Ovary (tissue), 9 donors: Measurements from ENCODE around the gene ZNF423. TPM values are rescaled to one million over a fixed set of nuclear protein-coding genes. Genes with fewer than 3 reads are reported as not detected.

Source experiments
- DNase-seq, 5 donors: peaks; one replicate each; pipeline ENCODE4 v3.0.0-alpha.2; 2019 to 2020
- H3K27ac ChIP-seq, 2 donors: fragments of 200-600 bp; one replicate each; pipeline versions ENCODE4 v1.5.1 to v1.8.0; 2019 to 2022
- H3K27me3 ChIP-seq: fragments of 200-600 bp; one replicate; pipeline ENCODE4 v1.8.0; 2022
- H3K36me3 ChIP-seq: fragments of 200-600 bp; sonication (generic); one replicate; pipeline ENCODE4 v1.5.1; 2019
- H3K4me1 ChIP-seq: one replicate; pipeline ENCODE4 v1.8.1; 2013; ENCODE audit warnings: mild to moderate bottlenecking, moderate library complexity; ENCODE audit not compliant: insufficient read depth
- H3K4me3 ChIP-seq: fragments of 200-600 bp; sonication (generic); one replicate; pipeline ENCODE4 v1.5.1; 2017
- H3K9me3 ChIP-seq, 2 donors: fragments of 200-600 bp in 1 of 2; sonication (generic) in 1 of 2; one replicate each; pipeline versions ENCODE4 v1.5.1 to v1.8.1; 2013 to 2019; ENCODE audit warnings: mild to moderate bottlenecking in 1 of 2, moderate library complexity in 1 of 2
- EP300 ChIP-seq: sonication (generic); formaldehyde crosslinking; IDR thresholded peaks from one replicate; pipeline ENCODE4 v1.6.1; 2017; ENCODE audit warnings: antibody characterized with exemption
- POLR2A ChIP-seq: fragments of 450-650 bp; IDR thresholded peaks from one replicate; pipeline ENCODE4 v1.6.1; 2017; ENCODE audit warnings: antibody characterized with exemption, mild to moderate bottlenecking, moderate library complexity
- WGBS, 3 donors: extraction: QIAGEN DNeasy Blood & Tissue Kit in 1 of 3; methylation state at CpG; one replicate each; pipeline versions ENCODE4 v1.1.5 to v1.1.7; 2013 to 2017; 5-methylcytosine and 5-hydroxymethylcytosine counted together
- intact Hi-C, 4 donors: fragments of 100-400 bp; cut with DNase I; formaldehyde crosslinking; loops; one replicate each; pipeline versions ENCODE4 v1.11.0 to v1.15.1; 2022 to 2023
- polyA plus RNA-seq, 2 donors: library from polyadenylated mRNA; stranded (reverse); fragments of 200-250 nt in 1 of 2; fragments of 350-450 nt in 1 of 2; fragmentation: Illumina TruSeq in 1 of 2; extraction: RNeasy Lipid Tissue Mini Kit (QIAGEN cat#74804) in 1 of 2; gene quantifications; one replicate each; pipeline ENCODE4 v1.2.3, GENCODE V29; 2013 to 2014
- total RNA-seq, 7 donors: library from RNA; depleted of rRNA in 2 of 7; stranded (reverse); fragments of >200 nt in 2 of 7; fragmentation: NEBNext Ultra II Directional in 3 of 7; extraction: Animal tissue kit (Norgen Biotek cat#: 25700) in 3 of 7; gene quantifications; one replicate each; pipeline versions ENCODE4 v1.1.0 to v1.2.4, GENCODE V29; 2016 to 2023
- TF ChIP-seq, protein P1 (sequence below), 3 donors: fragments of 450-650 bp in 2 of 3; fragments of 200-600 bp in 1 of 3; IDR thresholded peaks; one replicate each; pipeline versions ENCODE4 v1.5.1 to v1.8.0; 2016 to 2022; ENCODE audit warnings: antibody characterized with exemption in 3 of 3, mild to moderate bottlenecking in 1 of 3
- donor health status: DM: no; HTN: no; CAD: no; lungs with moderate emphysema.
- donor health status: DM: no; HTN: no; CAD: no.
- donor health status: Bipolar disorder and iron deficiency.
- donor health status: DM: yes; HTN: yes; CAD: no.
- donor health status: DM: no; HTN: no; CAD: no.
- donor health status: DM: yes; HTN: yes; CAD: no.

The ZNF423 gene
- total and polyA plus RNA-seq, 9 donors: 3.3 to 40.3 (median 12.4) TPM

DNA sequence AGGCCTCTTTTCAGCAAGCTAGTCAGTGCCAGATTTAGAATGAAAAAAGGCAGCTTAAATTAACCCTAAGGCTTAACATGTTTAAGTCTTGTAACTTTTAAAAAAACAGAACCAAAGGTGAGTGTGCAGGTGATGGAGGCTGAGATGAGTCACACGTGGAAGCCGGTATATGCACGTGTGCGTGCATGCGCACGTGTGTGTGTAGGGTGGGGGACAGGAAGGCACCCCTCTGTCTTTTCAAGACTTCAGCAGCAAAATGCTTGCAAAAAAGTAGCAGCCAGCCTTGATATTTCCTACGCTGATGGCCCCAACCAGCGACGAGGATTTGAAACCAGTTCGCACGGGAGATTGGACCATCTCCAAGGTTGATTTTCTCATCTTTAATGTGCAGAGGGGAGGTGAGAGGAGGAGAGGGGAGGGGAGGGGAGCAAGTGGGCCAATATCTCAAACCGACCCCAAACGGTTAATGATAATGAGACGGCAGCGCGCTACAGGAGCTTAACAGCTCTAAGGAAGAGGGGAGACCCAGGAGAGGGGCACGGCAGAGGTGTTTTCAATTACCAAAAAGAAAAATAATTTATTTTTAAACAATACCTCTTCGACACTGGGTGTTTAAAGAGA is 154.7 kb downstream of the ZNF423 start:
- no peaks in the 10 kb centered on the region for H3K36me3 ChIP-seq
- no peaks in the 10 kb centered on the region for H3K27me3 ChIP-seq
- peak in 3 of 5 donors; percentile 22 to 47 (median 42) for DNase-seq
- intact Hi-C loops: loop anchor here in 2 of 4 donors (5.0 kb wide), 2 partner anchors 51 to 156 kb away; partner anchors contain the start of gene ZNF423 (in 1 of the 2)
- peak overlapping the region; percentile 35 to 90 for H3K27ac ChIP-seq
- no peak for TF ChIP-seq EP300
- TF ChIP-seq POLR2A: no peak
- TF ChIP-seq, protein P1, sequence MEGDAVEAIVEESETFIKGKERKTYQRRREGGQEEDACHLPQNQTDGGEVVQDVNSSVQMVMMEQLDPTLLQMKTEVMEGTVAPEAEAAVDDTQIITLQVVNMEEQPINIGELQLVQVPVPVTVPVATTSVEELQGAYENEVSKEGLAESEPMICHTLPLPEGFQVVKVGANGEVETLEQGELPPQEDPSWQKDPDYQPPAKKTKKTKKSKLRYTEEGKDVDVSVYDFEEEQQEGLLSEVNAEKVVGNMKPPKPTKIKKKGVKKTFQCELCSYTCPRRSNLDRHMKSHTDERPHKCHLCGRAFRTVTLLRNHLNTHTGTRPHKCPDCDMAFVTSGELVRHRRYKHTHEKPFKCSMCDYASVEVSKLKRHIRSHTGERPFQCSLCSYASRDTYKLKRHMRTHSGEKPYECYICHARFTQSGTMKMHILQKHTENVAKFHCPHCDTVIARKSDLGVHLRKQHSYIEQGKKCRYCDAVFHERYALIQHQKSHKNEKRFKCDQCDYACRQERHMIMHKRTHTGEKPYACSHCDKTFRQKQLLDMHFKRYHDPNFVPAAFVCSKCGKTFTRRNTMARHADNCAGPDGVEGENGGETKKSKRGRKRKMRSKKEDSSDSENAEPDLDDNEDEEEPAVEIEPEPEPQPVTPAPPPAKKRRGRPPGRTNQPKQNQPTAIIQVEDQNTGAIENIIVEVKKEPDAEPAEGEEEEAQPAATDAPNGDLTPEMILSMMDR (IDR thresholded peaks at IDR 0.05): no peak
- no peaks in the 10 kb centered on the region for H3K9me3 ChIP-seq
- H3K4me1 ChIP-seq: peaks cover 26% of the 10 kb centered on the region
- 8 to 13% (median 11%) methylated on average over 18 of the region's 18 CpGs for WGBS, 3 donors
- no peak overlapping the region for H3K4me3 ChIP-seq

DNA sequence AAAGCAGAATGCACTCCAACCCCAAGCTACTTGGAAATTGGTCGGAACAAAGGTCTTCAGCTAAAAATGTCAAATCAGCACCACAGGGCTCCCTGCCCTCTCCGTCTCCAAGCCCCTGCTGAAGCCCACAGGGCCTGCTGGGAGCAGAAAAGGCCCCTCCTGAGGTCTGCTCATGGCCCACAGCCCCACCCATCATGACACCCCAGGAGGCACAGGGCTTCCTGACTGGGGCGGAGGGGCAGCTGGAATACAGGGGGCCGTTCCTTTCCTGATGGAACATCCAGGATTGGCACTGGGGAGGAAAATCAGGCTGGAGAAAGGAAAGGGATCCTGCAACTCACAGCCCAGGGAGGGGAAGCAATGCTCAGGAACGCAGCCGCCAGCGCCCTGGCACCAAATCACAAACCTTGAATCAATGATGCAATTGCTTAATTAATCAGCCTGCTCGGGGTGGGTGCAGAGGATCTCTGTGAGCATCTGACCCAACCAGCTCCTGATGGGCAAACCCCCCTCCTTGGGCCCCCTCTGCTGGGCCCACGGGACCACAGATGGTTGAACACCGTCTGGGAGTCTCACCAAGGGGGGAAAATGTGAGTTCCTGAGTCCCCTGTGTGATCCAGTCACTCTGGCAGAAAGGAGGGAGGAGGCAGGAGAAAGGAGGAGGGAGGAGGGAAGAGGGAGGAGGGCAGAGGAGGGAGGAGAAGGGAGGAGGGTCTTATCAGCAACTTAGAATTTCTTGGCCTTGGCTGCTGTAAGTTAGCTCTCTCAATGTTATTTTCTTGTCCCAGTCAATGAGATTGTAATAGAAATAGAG is 155.5 kb downstream of the ZNF423 start:
- intact Hi-C loops: loop anchor here in 2 of 4 donors (5.0 kb wide), 2 partner anchors 52 to 157 kb away; partner anchors contain the start of gene ZNF423 (in 1 of the 2)
- Histone ChIP-seq H3K36me3 (no peaks in the 10 kb centered on the region), H3K27me3 (no peaks in the 10 kb centered on the region), H3K27ac (peak overlapping the region in 1 of 2 donors; percentile 90), H3K9me3 (no peaks in the 10 kb centered on the region), H3K4me1 (peaks cover 26% of the 10 kb centered on the region), H3K4me3 (no peak overlapping the region)
- peak; percentile 57 to 78 (median 72) for DNase-seq
- no peak for TF ChIP-seq POLR2A
- TF ChIP-seq EP300: no peak
- TF ChIP-seq, protein P1 (IDR thresholded peaks at IDR 0.05): no peak
- 8 to 9% (median 8%) methylated on average over 10 of the region's 10 CpGs for WGBS, 3 donors

DNA sequence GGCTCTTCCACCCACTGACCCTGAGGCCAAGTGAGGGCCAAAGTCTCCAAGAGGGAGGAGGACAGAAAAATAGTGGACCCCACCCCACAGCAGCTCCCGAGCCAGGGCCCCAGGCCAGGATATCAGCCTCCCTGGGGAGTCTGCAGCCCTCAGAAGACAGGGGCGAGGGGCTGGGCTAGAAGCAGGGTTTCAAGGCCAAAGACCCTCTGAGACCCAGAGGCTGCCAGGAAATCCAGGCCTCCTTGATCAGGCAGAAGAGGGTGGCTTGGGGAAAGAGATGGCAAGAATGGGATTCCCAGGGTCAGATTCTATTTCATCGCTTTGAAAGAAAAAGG is 156.1 kb downstream of the ZNF423 start:
- no peak overlapping the region for H3K4me3 ChIP-seq
- peaks cover 26% of the 10 kb centered on the region for H3K4me1 ChIP-seq
- WGBS, 3 donors: 23 to 35% (median 31%) methylated on average over 3 of the region's 3 CpGs
- TF ChIP-seq, protein P1 (IDR thresholded peaks at IDR 0.05): no peak
- TF ChIP-seq POLR2A: no peak
- no peak for TF ChIP-seq EP300
- H3K27me3 ChIP-seq: no peaks in the 10 kb centered on the region
- H3K27ac ChIP-seq: peak overlapping the region; percentile 63 to 90
- no peaks in the 10 kb centered on the region for H3K36me3 ChIP-seq
- intact Hi-C loops: loop anchor here in 2 of 4 donors (5.0 kb wide), 2 partner anchors 52 to 157 kb away; partner anchors contain the start of gene ZNF423 (in 1 of the 2)
- peak in 4 of 5 donors; percentile 21 to 61 (median 57) for DNase-seq
- H3K9me3 ChIP-seq: no peaks in the 10 kb centered on the region

DNA sequence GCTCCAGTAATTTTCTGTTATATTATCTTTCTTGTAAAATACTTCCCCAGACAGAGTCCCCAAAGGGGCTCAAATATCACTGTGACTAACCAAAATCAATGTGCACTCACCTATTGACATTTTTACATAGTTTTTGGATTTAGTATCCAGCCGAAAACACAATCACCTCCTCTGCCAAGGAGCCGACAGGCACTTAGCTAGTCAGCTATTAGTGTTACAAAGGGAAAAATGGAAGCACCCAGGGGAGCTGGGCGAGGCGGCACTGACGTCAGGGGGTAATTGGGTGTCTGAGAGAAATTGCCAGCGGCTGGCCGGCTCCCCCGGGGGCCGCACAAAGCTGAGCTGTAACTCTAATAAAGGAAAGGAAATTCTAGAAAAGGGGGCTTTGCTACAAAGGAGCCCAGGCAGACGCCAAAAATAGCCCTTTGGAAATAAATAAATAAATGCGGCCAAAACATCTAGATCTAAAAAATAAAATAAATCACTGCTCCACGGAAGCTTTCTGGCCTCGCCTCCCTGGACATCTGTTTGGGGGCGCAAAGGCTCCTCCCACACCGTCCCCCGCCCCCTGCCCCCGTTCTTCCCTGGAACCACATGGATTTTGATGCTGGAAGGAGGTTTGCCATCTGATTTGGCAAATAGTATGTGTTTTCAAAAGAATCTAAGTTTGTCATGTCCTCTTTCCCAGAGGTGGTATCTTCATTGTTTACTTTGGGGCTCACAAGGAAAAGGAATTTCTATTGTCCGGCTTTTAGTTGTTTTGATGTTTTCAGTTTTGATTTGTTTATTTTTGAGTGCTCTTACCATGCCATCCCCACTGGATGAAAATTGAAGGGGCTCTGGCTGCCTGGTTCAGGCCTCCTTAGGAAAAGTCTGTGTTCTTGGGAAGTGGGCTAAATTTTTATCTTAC is 156.7 kb downstream of the ZNF423 start:
- TF ChIP-seq EP300: no peak
- TF ChIP-seq POLR2A: no peak
- TF ChIP-seq, protein P1 (IDR thresholded peaks at IDR 0.05): no peak
- Histone ChIP-seq H3K27ac (peak overlapping the region; percentile 63 to 90), H3K9me3 (no peaks in the 10 kb centered on the region), H3K27me3 (no peaks in the 10 kb centered on the region), H3K4me1 (peaks cover 26% of the 10 kb centered on the region), H3K36me3 (no peaks in the 10 kb centered on the region), H3K4me3 (peak overlapping the region; percentile 6)
- 11 to 18% (median 11%) methylated on average over 18 of the region's 18 CpGs for WGBS, 3 donors
- DNase-seq: peak; percentile 59 to 80 (median 74)
- intact Hi-C loops: no loop called here
